Measurements from ENCODE around the gene CRIM1.

CRIM1 gene

DNA sequence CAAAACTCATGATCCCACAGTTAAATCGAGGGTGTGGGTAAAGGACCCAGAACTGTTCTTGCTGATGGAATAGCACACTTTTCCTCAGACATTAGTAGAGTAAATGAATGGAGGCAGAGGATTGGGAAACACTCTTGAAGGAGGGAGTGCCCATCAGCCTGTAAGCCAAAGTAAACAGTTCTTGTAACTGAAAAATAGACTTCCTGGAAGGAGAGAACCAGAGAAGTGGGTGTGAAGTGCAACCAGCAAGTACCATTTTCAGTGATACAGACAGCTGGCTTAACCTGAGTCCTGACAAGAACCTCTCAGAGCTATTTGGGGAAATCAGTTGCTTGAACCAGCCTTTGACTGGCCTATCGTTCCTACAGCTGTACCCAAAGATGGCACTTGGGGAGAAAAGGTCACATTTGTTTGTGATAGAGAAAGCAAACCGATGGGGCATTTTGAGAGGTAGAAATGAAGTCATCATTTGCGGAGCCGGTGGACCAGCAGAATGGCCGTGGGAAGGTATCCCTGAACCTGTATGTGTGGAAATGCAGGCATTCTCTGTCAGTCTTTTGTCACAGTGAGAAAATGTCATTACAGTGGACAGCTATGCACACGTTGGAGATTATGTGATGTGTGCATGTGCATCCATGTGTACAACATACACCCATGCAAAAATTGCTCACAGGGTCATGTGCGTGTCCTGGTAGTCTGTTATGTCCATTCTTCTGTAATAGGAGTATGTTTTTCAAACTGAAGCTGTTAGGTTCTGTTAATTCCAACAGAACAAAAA lies 17.8 kb downstream of the CRIM1 start:
- DNase-seq, result no peak

DNA sequence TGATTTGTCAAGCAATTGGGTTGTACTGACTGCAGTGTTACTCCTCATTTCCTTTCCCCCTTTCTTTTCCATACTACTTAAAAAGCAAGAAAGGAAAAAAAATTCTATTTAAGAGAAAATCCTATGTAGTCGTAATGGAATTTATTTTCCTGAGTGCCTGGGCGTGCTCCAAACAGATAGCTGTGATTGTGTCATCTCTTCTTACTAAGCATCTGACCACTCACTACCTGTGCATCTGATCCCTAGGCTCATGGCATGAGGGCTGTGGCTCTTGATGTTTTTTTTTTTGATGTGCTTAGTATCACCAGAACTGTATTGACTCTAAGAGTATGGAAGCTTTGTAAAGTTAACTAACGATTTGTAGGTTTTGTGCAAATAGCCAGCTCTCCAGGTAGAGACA lies 19.0 kb downstream of the CRIM1 start:
- no peak for DNase-seq

DNA sequence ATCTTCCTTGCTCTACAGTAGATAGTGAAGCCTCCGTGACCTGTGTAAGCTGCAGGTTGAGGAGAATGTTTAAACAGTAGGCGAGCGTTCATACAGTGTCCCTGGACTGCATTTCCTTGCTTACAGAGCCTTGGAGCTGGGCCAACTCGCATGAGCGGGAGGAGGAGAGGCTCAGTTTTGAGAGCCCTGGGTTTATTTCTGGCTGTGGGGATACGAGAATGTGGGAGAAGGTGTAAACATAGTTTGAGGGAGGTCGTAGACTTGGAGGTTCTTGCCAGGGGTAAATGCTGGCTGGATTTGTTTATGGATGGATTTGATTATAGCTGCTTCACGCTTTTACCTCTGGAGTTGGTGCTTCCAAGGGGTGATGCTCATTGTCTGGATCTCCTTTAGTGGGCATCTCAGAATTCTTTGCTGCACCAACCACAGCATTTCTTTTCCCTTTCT lies 20.8 kb downstream of the CRIM1 start:
- no peak for DNase-seq

DNA sequence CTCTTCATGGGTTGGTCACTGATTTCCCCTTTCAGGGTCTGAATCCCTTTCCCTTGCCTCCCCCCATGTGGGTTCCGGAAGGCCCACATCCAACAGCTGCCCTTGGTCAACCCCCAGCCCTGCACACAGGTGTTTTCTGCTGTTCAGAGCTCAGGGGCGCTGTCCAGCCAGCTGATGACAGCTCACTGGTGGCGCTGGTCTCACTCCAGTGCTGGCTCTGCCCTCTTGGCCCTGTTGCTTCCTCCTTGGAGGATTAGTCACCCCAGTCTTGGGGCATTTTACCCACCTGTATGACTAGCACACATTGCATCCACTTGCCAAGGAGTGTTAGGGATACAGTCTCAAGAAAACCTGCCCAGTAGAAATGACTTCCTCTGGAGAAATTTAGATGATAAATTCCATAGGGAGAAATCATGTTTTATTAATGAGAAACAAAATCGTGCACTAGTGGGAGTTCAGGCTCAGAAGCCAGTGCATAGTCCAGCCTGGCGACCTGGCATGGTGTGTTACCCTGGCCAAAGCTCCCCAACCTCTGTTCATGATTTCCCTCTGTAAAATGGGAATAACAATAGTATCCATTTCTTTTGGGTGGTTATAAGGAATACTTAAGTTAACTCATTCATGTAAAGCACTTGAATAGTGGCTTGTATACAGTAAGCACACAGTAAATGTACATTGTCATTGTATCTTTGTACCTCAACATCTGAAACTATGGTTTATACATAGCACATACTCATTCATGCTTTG lies 21.6 kb downstream of the CRIM1 start:
- DNase-seq, result no peak

DNA sequence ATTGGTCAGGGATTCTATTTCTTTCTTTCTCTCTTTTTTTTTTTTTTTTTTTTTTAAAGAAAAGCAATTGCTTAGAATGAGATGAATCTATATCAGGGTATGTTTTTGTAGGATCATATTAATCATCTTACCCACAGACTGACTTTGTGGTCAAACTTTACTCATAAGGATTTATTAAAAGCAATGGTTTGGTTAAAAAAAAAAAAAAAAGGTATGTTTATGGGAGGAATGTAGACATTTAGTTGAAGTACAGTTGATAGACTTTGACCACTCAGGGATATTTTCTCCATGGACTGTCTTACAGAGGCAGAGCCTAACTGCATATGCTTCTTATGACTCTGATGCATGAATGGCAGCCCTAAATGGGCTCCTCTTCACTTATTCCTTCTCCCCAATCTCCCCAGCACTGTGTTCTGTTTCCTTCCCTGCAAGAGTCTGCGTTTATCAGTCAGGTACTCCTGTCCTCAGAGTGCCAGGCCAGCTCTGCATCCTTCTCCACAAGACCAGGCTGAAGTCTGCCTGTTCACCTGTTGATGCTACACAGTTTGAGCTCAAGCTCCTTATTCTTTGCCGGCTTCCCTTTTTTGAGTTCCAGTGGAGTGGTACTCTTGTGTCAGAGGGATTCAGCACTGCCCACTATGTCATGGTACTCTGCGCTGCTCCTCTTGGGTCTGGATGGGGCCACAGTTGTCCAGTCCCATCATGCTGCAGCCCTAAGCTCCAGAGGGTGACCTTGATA lies 24.3 kb downstream of the CRIM1 start:
- DNase-seq, result no peak

DNA sequence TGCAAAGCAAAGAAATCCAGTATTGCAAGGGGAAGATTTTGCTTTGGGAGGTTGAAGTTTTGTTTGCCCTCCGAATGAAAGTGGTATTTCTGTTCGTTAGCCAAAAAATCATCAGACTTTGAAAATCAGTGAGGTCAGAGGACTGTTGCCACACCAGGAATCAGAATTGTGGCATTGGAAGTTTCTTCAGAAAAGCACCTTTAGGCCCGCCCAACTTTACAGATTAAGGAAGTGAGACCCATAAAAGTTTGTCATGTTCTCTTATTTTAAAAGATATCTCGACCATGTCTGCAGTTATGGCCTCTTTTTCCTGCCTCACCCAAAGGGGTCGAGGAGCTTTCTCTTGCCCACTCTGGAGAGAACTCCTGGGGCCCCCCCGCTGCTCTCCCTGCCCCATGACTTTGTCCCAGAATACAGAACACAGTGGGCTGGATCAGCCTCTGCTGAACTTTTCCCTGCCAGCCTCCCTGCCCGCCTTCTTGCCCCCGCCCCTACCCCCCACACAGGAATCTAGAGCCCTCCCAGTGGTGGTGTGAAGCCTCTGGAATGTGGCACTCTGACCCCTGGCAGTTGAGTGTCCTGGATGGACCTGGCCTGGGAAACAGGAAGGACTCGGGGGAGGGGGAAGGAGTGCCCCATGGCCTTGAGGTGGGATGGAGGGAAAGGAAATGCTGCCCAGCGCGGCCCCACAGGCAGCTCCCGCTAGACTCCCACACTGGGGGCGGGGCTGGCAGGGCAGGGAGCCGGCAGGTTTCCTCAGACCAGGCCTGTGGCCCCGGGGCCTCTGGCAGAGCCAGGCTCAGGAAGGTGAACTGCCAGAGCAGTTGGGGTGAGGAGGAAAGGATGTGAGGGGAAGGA lies 25.3 kb downstream of the CRIM1 start:
- DNase-seq, result no peak

DNA sequence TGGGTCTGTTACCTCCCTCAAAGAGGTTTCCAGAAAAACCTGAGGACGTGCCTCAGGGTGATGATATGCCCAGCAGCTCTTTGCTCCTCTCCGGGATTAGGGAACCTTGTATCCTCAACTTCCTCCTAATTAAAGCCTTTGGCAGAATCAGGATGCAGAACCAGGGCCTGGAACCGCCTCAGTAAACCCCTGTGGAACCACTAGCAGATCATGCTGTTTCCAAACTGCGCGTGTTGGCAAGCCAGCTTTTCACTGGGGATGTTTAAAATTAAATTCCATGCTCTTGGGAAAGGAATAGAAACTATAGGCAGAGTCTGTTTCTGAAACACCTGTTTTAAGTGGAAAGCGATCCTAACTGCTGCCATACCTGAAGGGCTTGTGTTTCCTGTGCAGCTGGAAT lies 26.4 kb downstream of the CRIM1 start:
- no peak for DNase-seq

DNA sequence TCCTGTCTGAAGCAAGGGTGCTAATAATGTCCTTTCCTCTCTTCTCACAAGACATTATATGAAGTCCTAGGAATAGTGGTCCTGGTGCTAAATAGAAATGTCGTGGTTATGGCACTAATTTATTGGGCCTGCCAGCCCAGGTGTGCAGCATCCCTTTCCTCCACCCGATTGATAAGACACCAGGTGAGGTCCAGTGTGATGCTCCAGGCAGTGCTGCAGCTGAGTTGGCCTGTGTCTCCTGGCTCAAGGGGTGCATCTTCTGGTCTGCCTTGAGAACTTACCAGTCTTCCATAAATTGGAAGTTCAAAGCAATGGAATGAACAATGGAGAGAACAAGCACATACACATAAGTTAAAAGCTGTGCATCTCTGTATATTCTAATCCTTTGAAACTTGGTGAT lies 26.9 kb downstream of the CRIM1 start:
- no peak for DNase-seq

DNA sequence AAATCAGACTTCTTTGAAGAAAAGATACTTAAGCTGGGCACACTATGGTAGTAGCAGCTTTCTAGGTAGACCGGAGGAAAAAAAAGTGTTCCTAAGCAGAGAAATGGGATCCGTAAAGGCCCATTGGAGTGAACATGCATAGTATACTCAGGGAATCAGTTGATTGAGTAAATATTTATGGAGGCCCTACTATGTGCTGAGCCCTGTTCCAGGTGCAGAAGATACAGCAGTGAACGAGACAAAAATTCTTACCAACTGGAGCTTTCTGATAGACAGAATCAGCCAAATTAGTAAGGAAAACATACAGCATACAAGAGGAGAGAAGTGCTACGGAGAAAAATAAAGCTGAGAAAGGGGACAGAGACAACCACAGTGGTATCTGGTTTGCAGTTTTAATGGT lies 28.1 kb downstream of the CRIM1 start:
- DNase-seq, result no peak

DNA sequence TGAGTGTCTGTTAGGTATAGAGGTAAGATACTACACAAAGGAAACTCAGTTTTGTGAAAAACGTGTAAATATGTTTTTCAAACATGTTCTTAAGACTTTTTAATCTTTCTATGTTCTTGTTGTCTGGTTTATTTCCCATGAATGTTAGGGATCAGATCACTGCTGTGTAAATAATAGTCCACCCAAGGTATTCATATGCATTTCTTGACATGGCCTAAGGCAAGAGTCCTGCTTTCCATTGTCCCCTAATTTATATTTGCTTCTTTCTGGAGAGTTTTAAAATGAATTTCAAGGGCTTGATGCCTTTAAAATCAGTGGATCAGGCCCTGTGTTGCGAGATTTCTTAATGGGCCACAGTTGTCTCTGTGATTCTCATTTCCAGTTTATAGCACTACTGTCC lies 28.9 kb downstream of the CRIM1 start:
- DNase-seq, result no peak

DNA sequence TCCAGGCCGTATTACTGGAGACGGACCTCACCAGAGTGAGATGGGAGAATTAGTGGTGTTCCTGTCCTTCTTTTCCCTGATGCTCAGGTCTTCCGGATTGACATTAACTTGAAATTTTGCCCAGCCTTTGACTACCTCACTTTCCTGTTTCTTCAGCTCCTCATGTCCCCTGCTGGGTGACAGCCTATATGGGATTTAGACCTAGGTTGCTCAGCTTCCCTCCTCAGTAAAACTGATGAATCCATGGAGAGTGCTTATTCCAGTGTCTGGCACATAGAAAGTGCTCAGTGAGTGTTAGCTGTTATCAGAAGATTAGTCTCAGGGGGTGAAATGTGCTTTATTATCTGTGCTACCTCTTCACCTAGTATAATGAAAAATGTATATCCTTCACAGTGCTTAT lies 30.0 kb downstream of the CRIM1 start:
- no peak for DNase-seq

DNA sequence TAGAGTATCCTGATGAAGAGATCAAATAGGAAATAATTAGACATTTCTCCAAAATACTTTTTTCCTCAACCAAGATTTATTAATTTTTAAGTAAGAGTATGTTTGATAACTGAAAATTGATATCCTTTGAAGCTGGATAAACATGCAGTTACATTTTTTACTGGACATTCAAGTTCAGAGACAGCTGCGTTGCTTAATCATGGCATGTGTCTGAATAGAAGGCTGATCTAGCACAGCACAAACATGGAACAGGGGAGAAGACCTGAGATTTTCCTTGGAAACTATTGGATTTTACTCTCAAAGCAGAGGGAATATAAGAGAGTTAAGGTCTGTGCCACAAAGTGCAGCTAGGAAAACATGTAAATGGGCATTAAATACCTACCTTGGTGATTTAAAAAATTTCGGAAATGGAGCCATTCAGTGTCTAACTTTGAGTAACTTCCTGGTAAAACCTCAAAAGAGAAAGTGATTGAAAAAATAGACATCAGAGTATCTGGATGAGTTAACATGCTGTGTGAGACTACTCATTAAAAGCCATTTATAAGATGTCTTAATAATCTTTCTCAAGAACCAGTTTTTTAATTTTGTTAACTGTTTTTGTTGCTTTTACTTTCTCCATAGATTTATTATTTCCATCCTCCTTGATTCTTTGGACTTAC lies 31.8 kb downstream of the CRIM1 start:
- no peak for DNase-seq

DNA sequence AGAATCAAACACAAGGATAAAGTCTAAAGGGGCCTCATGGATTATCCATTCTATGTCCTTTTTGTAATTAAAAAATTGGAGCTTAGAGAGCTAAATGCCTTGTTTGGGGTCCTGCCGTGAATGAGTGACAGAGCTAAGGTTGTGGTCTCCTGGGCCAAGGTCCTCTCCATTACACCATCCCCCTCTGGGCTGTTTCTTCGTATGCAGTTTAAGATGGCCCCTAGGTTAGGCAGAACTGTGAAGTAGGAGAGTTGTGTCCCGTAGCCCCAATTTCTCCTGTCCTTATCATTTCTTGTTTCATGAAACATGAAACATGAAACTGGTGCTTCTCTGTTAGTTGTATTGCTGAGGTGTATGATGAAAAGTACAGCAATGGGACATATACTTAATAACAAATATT lies 32.9 kb downstream of the CRIM1 start:
- DNase-seq, result no peak

DNA sequence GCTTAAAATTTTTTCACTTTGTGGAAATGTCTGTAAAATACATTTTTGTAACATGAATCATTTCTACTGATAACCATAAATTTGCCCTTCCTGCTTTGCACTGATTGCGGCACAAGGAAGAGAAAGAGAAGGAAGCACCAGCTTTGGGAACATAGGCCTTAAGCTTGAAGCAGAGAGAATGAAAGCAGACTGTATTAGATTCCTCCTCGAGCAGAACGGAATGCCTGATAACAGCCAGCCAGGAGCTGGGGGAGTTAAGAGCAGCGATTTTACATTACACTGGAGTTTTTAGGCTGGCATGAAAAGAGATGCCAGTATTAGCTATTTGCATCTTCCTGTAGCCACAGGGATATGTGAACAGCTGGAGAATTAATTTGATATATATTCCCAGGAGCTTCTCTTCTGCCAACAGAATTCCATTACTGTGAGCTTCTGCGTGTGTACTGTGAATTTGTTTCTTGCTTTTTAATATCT lies 33.5 kb downstream of the CRIM1 start:
- no peak for DNase-seq

DNA sequence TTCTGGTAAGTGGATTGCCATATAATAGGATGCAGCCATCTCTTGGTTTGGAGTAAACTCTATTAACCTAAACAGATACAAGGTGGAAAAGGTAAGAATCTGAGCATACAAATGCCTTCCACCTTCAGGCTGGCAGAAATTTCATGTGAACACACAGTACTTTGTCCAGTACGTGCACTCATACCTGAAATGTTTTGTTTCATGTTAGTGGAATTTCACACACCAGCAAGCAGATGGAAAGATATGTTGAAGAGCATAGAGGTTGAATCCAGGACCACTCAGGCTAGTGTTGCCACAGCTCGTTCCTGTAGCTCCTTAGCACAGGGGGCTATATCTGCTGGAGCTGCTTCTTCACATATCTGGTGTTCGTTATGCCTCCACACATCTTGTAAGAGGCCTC lies 34.0 kb downstream of the CRIM1 start:
- no peak for DNase-seq

DNA sequence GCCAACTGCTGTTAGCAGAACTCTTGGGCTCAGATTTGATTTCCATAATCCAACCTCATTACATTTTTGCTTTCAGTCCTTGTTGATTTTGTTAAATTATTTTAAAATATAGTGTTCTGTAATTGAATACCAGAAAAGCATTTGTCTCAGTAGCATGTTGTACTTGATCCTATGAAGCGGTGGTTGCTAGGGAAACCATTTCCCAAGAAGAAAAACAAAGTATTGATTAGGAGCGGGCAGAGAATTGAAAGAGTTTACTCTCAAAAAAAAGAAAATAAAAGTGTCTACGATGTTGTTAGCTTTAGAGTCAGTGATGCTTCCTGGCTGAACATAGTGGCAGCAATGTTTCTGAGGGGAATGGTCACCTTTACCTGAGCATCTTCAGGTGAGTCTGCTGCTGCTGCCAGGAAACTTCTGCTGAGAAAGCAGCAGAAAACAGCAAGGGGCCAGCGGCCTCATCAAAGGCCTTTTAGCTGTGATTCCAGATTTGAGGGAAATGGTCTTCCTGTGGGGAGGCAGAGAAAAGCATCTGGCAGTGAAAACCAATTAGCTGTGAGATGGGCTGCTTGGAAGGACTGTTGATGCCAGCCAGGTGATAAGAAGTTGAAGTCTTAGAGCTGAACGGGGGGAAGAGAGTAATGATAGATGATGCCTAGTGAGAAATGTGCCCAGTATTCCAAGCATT lies 37.1 kb downstream of the CRIM1 start:
- DNase-seq, result no peak

DNA sequence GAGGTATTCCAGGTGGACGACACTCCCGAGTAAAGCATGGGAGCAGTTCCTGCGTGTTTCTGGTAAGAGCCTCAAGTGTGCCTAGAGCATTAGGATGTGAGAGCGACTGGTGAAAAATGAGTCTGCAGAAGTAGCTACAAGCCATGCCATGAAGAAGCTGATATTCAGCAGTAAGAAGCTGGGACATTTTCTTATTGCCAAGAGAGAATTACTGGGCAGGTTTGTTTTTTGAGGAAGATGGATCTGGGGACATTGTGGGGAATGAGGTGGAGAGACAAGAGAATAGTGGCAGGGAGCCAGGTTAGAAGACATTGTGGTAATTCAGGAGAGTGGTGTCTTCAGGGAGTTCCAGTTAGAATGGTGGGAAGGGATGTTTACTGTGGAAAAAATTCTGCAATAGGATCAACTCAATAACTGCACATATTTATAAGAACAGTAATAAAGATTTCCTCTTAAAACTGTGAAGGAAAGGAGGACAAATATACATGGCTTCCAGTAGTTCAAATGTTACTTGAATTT lies 38.2 kb downstream of the CRIM1 start:
- no peak for DNase-seq

DNA sequence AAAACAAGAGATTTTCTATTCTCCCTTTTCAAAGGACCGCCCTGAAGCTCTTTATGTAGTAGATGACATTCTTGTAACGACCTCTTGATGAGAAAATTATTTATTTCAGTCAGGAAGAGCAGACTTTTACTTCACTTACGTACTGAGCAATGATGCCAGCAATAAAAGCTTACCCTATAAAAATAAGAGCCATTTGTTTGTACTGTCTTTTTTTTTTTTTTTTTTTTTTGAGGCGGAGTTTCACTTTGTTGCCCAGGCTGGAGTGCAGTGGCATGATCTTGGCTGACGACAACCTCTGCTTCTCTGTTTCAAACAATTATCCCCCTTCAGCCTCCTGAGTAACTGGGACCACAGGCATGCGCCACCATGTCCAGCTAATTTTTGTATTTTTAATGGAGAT lies 39.2 kb downstream of the CRIM1 start:
- no peak for DNase-seq

DNA sequence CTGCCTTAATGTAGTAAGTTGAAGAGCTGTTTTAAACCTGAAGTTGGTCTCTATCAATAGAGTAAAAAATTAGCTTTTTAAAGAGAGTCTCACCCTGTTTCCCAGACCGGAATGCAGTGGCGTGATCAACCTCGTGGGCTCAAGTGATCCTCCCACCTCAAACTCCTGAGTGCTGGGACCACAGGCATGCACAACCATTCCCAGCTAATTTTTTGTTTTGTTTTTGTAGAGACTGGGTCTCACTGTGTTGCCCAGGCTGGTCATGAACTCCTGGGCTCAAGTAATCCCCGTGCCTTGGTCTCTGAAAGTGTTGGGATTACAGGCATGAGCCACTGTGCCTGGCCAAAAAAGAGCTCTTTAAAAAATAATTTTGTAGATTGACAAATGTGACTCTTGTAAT lies 40.3 kb downstream of the CRIM1 start:
- DNase-seq, result no peak

DNA sequence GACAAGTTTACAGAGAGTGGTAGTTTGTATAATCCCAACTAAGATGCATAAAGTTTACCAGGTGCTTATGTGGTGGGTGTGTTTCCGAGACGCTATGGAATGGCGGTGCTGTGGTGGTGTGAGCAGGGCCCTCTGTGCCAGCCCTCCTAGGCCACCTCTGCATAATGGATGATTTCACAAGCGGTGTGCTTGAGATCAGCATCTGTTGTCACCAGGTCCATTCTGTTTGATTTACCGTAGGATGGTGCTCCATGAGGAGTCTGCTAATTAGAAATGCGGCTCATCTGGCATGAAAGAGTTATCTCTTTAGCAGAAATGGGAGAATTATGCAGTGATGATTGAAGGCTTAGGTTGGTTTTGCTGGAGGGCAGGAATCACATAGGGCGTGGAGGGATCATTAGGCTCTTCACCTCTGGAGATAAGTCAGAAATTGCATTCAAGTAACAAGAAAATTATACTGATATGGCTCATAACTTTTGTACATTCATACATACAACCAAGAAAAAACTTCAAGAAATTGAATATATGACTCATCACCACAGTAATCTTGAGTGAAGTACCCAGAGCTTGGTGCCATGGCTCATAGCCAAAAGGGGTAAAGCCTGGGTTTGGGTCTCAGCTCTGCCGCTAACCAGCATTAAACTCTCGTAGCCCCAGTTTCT lies 41.4 kb downstream of the CRIM1 start:
- DNase-seq, result no peak
